GM10266 (cell line): ENCODE data around the gene ANKRD17.

Experiments
- DNase-seq: peaks from one replicate; pipeline ENCODE4 v3.0.0; 2012; ENCODE audit errors: extremely low spot score
- CTCF ChIP-seq: IDR thresholded peaks from 2 replicates; pipeline ENCODE4 v1.5.1; 2012; ENCODE audit warnings: mild to moderate bottlenecking, low read depth; ENCODE audit not compliant: control insufficient read depth, insufficient read depth; ENCODE audit errors: missing control alignments

ANKRD17 gene

DNA sequence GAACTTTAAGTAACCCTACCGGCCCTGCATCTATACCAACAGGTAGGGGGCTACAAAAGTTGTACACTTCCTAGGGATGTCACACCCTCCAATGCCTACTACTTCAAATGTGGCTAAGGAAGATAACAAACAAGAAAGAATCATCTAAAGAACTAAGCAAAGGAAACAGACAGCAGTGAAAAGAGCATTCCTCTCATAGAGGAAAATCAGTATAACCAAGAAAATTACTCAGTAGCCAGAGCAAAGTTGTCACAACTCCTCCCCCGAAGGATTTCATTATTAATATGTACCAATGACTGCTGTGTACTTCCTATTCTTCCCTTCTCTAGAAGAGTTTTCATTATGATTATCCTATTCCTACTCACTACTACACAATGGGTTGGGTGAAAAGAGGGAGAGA, 12.6 kb downstream of the ANKRD17 start:
- no peak for DNase-seq
- TF ChIP-seq CTCF: no peak

- no peak for DNase-seq
- TF ChIP-seq CTCF: no peak
Observed at GRCh38 chr4:73244945-73245601, 13.5 kb downstream of the ANKRD17 start.

DNA sequence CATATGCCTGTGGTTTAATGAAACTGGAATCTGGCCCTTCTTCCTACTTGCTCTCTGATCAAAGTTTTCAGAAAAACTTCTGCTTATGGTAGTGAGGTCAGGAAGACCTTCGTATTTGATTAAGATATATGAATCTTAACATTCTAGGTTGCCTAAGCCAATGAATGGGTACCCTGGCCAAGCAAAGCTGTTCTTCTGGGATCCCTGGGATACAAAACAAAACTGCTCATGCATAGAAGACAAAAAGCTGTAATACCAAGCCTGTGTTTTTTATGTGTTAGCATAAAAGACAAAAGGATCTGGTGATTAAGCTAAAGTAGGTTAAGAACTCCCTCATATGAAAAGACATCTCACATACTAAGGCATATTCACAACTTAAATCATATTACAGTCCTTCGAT, 21.6 kb downstream of the ANKRD17 start:
- DNase-seq: no peak
- no peak for TF ChIP-seq CTCF

GRCh38 chr4:73236151-73236550, 22.4 kb downstream of the ANKRD17 start:
- no peak for TF ChIP-seq CTCF

DNA sequence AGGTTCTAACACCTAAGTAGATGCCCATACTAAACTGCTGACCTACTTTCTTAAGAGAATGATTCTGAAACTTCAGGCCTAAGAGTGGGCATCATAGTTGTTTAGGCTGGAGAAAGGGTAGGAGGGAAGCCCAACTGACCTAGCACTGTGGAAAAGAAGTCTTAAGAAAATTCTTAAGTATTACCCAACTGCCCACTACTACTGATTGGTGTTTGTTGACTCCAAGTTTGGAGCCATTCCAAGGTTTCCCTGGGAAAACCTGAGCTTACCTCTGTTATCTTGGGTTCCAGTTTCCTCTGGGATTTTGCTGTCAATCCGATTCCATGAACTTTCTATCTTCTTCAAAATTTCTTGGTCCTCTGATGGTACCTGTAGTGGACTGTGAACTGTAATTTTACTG, 23.9 kb downstream of the ANKRD17 start:
- no peak for DNase-seq
- TF ChIP-seq CTCF: no peak

More at GRCh38 chr4:73236151-73236550, 22.4 kb downstream of the ANKRD17 start:
- DNase-seq: no peak

- TF ChIP-seq CTCF: no peak
Observed at GRCh38 chr4:73231518-73232487, 26.8 kb downstream of the ANKRD17 start.

More at GRCh38 chr4:73231518-73232487, 26.8 kb downstream of the ANKRD17 start:
- DNase-seq: no peak
